Measurements from ENCODE around the gene NQO1. TPM values are rescaled to one million over a fixed set of nuclear protein-coding genes. Genes with fewer than 3 reads are reported as not detected.

The NQO1 gene
- total and polyA plus RNA-seq, 2 of the 13 experiments (the other 11 are each of a cell fraction or from before 2014, with no cell fraction given): 464 to 1,060 TPM

DNA sequence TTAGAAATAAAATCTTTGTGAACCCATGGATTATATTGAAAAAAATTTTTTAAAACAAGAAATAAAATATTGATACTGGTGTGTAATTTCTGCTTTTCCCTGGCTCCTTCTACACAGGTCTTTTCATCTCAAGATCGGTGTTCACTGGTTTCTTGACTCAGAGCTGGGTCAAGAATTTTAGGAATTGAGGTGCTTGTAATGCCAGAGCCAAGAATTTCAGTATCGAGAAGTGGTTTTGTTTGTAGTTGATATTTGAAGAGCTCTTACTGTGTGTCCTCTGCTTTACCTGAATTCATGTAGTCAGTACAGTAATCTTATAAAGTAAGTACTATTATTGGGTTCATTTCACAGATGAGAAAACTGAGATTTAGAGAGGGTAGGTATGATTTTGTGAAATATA lies 43.0 kb upstream of the NQO1 start:
- FAIRE-seq (no peak), ATAC-seq (no peak), DNase-seq (ENCODE audit: low spot score) (no peak)
- Histone ChIP-seq H3K27ac (ENCODE audit: extremely low read length, insufficient read depth, low read length) (no peak overlapping the region), H2AFZ (ENCODE audit: low read length) (no peak overlapping the region), H3K36me3 (replicated peaks in 1 of 2; ENCODE audit: control insufficient read depth in 1 of 2, insufficient read depth in 2 of 2, low read length in 2 of 2) (no peaks in the 10 kb centered on the region; a peak in 1 of 5 replicates), H3K79me2 (ENCODE audit: insufficient read depth, low read length) (peaks cover 69% of the 10 kb centered on the region), H4K20me1 (ENCODE audit: insufficient read depth, low read length) (no peaks in the 10 kb centered on the region), H3K9ac (ENCODE audit: insufficient read depth, low read depth, low read length) (no peak overlapping the region), H3K27me3 (ENCODE audit: control insufficient read depth in 1 of 2, insufficient read depth in 2 of 2, low read length in 2 of 2) (no peaks in the 10 kb centered on the region), H3K4me2 (ENCODE audit: low read depth, low read length) (no peak overlapping the region), H3K4me1 (ENCODE audit: insufficient read depth, low read length) (peaks cover 79% of the 10 kb centered on the region), H3K9me3 (ENCODE audit: low read length) (no peaks in the 10 kb centered on the region), H3K4me3 (replicated peaks in 1 of 3; ENCODE audit: insufficient read depth in 1 of 3, low read depth in 2 of 3, low read length in 3 of 3) (no peak overlapping the region)
- POLR2A ChIA-PET: interaction anchor here (0.6 to 0.9 kb wide), 3 partner anchors 15 to 44 kb away, joined by 3 read pairs; partner anchors contain the start of gene NOB1
- CTCF ChIA-PET (ENCODE audit: low intra/inter-chr PET ratio, low total read pairs): no interaction called here
- intact Hi-C loops (cut with micrococcal nuclease; ENCODE audit: unreplicated experiment): no loop called here
- 57% methylated on average over 2 of the region's 2 CpGs for WGBS (ENCODE audit: low lambda C conversion rate)
- TF ChIP-seq PHB2 (IDR thresholded peaks at IDR 0.05; ENCODE audit: partially characterized antibody): no peak
- TF ChIP-seq MTF1 (CRISPR knock-in tag; IDR thresholded peaks at IDR 0.05): no peak
- TF ChIP-seq KAT7 (CRISPR knock-in tag; IDR thresholded peaks at IDR 0.05; ENCODE audit: borderline replicate concordance): no peak
- no peak for TF ChIP-seq NFYB (CRISPR knock-in tag; IDR thresholded peaks at IDR 0.05)
- TF ChIP-seq, protein P1, sequence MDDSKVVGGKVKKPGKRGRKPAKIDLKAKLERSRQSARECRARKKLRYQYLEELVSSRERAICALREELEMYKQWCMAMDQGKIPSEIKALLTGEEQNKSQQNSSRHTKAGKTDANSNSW (CRISPR knock-in tag; IDR thresholded peaks at IDR 0.05; ENCODE audit: borderline replicate concordance): no peak
- TF ChIP-seq, protein P2, sequence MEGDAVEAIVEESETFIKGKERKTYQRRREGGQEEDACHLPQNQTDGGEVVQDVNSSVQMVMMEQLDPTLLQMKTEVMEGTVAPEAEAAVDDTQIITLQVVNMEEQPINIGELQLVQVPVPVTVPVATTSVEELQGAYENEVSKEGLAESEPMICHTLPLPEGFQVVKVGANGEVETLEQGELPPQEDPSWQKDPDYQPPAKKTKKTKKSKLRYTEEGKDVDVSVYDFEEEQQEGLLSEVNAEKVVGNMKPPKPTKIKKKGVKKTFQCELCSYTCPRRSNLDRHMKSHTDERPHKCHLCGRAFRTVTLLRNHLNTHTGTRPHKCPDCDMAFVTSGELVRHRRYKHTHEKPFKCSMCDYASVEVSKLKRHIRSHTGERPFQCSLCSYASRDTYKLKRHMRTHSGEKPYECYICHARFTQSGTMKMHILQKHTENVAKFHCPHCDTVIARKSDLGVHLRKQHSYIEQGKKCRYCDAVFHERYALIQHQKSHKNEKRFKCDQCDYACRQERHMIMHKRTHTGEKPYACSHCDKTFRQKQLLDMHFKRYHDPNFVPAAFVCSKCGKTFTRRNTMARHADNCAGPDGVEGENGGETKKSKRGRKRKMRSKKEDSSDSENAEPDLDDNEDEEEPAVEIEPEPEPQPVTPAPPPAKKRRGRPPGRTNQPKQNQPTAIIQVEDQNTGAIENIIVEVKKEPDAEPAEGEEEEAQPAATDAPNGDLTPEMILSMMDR (CRISPR knock-in tag; IDR thresholded peaks at IDR 0.05): no peak
- TF ChIP-seq HNF4G (IDR thresholded peaks at IDR 0.05; ENCODE audit: borderline replicate concordance, low read depth, low read length): no peak
- no peak for TF ChIP-seq HNF4G (CRISPR knock-in tag; IDR thresholded peaks at IDR 0.05; ENCODE audit: borderline replicate concordance, low read depth)
- no peak for TF ChIP-seq ZNF720 (CRISPR knock-in tag; IDR thresholded peaks at IDR 0.05)
- TF ChIP-seq RXRA (CRISPR knock-in tag; IDR thresholded peaks at IDR 0.05): no peak
- TF ChIP-seq KLF15 (CRISPR knock-in tag; IDR thresholded peaks at IDR 0.05; ENCODE audit: borderline replicate concordance): no peak
- no TSS peak for BruUV-seq (replicated peaks)
- in situ Hi-C loops (cut with HindIII; ENCODE audit: extremely low pct_ligation_motif_present, low pct_unique_long_range_greater_than_20kb): no loop called here

Data from HepG2 (cell line).